ENCODE measurements around the gene STAT6.

STAT6 gene

DNA sequence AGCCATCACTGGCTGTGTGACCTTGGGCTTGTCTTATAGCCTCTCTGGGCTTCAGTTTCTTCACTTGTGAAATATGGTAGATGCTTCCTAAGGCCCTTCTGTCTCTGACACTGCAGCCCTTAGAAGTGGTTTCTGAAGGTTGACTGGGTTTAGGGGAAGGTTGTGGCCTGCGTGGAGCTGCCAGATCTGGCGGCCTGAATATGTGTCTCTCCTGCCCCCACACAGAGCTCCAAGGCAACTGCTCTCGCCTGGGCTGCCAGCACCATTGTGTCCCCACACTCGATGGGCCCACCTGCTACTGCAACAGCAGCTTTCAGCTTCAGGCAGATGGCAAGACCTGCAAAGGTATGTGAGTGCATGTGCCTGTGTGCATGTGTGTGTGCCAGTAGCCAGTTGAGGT lies 32.3 kb upstream of the STAT6 start:
- DNase-seq = no peak

DNA sequence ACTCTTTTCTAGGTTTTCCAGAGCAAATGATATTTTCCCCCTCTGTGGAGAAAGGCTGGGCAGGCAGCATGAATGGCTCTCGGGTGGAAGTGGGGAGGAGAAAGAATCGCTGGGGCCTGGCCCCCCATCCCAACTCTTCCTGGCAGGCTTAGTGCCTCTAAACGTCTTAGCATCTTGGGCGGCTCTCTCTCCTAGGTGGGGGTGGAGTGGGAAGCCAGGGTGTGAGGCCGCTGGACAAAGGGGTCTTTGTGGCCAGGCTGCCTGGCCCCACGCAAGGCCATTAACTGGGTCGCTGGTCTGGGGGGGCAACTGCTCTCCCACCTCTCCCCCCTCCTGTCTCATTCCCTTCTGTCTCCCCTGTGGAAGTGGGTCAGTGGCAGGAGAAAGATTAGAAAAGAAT lies 31.6 kb upstream of the STAT6 start:
- no peak for DNase-seq

DNA sequence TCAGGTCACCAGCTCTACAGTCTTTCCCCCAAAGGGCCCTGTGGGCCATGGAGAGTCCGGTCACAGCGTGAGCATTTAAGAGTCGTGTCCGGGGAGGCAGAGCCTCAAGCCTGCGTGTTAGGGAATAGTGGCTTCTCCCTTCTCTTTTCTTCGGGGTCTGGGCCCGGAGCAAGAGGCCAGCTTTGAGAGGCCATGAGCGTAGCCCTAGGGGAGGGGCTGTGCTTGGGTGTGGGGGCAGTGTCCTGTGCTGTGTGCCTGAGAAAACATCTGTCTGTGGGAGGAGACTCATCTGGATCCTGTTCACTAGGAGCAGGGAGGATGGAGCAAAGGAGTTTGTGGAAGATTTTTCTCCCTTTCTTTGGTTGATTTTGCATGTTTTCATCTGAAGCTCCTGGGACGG lies 31.0 kb upstream of the STAT6 start:
- no peak for DNase-seq

DNA sequence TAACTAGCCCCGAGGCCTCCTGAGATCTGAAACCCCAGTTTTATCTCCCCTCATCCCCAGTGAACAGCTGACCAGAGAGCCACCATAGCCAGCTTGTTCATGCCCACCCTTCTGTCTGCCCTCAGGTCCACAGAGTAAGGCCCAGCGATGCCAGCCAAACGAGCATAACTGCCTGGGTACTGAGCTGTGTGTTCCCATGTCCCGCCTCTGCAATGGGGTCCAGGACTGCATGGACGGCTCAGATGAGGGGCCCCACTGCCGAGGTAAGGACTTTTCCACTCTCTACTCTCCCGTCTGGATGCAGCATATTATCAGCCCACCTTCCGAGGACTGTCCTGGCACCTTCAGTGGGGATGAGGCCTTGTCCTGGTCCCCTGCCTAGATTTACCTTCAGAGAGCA lies 30.1 kb upstream of the STAT6 start:
- DNase-seq = no peak

DNA sequence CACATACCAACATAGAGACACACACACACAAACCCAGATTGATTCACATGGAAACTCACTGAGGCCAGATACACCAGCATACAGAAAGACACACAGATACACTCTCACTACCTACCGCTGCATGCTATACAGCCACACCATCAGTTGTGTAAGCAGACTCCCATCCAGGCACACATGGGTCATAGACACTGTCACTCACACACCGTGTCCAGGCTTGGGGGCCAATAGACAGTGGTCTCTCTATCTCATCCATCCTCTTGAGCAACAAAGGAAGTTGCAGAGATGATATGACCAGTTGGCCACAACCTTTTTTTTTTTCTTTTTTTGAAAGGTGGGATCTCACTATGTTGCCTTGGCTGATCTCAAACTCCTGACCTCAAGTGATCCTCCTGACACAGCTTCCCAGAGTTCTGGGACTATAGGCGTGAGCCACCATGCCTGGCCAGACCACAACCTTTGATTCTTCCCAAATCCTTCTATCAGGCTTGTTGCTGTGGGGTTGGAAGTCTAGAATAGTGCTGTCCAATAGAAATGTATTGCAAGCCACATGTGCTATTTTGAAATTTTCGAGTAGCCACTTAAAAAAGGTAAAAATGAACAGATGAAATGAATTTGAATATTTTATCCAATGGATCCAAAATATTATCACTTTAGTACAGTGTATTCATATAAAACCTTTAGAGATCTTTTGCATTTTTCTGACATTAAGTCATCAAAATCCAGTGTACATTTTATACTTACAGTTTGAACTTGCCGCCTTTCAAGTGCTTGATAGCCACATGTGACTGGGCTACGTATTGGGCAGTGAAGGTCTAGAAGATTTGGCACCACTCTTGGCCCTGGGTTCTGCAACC lies 28.9 kb upstream of the STAT6 start:
- no peak for DNase-seq

DNA sequence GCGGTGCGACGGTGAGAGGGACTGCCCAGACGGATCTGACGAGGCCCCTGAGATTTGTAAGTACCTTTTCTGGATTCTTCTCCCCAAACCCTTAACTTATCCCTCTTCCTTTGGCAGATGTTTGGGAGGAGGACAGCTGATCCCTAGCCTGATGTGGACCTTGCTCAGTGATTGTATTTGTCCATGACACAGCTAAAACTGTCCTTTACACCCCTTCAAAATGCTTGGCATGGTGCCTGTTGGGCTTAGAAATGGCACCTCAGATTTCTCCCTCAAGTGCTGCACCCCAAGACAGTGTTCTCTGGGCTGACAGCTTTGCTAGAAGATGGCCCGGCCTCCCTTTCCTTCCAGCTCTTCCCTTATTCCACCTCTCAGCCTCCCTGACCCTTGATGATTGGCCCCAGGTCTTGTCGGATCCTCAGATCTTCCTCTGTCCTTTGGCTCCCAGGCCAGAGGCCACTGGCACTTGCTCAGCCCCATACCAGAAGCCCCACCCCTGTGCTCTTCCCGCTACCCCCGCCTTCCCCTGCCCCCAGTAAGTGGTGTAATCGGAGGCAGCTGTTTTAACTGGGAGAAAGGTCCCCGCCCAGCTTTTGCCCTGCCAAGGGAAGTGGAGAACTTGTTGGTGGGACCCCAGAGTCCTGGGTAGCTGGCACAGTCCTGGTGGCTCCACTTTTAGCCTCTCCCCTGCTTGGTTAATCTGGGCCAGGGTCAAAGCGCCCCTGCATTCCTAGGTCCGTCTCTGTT lies 27.5 kb upstream of the STAT6 start:
- DNase-seq = no peak

DNA sequence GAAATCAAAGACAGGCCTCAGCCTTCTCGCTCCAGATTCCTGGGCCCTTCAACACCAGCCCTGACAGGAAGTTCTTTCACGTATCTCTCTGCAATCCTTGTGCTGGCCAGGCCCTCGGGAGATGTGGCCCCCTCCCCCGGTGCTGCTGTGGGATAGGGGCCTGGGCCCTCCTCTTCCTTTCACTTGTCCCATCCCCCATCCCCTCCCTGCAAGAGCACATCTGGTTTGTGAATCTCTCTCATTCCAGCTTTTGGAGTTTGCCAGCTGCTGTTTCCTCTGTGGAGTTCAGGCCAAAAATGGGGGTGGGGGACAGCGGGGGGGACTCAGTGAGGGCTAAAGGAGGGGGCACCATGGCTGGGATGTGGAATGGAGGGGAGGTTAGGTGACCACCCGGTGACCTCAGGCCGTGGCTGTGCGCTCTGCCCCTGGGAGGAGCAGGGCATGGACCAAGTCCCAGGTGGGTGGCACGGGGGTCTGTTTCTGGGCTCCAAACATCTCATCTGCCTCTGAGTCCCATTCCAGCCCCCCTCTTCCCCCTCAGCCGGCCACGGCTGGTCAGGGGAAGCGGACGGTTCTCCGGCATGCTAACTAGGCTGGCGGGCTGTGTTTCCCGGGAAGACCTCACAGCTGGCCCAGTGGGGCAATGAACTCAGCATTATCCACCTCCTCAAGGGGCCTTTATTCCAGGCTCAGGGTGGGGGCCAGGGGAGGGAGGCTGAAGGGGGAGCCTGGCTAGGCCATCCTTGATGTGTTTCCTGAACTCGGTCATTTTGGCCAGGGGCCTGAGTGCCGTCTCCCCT lies 24.6 kb upstream of the STAT6 start:
- no peak for DNase-seq

DNA sequence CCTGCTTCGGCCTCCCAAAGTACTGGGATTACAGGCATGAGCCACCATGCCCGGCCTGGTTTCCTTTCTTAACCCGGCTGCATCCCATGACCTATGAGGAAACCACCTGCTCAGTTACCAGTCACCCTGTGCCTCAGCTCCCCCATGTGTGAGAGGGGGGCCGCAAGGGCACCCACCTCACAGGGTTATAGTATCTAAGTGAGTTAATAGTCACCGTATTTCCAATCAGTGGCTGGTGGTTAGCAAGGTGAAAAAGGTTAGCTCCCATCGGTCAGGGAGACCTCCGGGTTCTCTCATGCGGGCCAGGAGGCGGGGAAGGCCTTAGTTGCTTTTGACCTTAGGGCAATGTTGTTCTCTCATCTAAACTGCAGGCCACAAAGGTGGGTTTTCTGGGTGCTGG lies 23.8 kb upstream of the STAT6 start:
- no peak for DNase-seq

DNA sequence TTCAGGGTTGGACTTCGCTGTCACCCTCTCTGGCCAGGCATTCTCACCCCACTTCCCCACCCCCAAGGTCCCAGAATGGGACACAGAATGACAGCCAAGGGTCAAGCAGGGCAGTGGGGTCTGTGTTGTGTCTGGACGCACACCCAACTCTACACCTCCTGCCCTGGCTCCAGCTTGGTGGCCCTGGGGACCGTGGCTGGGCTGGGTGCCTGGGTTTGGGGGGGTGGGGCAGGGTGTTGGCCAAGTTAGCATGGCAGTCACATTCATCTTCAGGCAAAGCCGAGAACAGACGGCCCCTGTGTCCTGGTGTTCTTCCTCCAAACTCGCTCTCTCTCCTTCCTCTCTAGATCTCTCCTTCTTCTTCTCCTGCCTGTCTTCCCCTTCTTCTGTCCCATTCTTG lies 22.8 kb upstream of the STAT6 start:
- no peak for DNase-seq

DNA sequence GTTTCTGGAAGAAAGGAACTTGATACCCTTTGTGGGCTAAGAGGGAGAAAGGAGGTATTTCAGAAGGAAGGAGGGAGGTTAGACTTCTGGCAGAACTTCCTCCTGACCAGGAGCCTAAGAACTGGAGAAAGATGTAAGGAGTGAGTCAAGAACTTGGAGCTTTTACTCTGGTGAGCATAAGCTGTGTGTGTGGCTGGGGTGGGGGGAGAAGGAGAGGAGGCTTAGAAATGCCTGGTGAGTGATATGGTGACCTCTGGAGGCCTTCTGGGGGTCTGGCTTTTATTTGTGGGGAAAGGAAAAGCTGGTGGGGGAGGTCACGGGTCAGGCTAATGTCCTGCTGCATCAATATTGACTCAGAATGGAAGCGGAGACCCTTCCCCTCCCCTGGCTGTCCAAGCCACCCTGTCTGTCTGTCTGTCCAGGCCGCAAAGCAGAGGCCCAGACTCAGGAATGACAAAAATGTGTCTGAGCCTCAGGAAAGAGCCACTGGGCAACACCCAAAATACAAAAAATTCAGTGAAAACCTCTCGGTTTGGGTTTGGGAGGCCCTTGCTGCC lies 21.9 kb upstream of the STAT6 start:
- no peak for DNase-seq

DNA sequence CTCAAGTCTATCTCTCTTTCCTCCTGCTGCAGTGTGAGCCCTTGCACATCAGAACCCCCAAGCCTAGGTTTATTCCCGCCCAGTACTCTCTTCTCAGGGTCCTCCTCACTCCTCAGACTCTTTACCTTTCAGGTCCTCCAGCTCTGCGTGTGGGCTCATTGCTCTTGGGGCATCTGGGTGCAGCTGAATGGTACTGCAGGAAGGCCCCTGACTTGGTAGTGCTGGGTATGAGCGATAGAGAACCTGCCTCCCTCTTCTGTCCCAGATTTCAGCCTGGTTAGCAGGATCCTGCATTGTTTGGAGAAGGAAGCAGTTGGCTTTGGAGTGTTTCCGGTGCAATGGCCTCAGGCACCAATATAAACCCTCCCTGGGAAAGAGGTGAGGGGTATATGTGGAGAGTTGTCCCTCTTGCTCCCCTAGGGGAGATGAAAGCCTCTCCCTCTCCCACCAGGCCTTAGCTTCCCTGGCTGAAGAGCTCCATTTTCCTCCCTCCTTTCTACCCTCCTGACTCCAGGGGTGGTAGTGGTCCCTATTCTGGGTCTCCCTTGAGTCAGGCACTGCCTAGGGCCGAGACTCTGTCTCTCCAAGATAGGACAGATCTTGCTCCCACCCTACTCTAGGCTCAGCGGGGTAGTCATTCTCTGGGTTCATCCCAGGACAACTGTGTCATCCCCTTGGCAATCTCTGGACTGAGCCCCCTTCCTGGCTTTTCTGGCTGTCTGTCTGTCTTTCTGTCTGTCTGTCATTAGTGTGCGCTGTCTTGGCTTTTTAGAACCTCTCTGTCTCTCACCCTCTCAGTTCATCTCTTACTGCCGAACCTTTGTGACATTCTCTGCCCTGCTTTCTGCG lies 21.0 kb upstream of the STAT6 start:
- DNase-seq = no peak

DNA sequence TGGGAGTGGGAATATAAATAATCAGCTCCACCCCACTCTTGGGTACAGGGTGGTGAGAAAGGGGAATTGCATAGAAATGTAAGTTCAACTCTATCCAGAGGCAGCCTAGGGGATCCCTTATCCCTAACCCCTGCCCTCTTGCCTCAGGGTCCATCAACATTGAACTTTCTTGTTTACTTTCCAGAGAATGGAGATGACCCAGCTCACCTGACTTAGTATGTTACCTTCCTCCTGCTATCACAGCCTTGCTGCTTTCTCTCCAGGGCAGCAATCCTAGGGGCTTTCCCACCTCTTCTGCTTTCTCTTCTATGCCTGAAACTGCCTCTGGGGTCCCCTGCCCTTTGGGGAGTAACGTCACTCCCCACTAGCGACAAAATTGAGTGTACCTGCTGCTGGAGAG lies 19.8 kb upstream of the STAT6 start:
- DNase-seq = no peak

DNA sequence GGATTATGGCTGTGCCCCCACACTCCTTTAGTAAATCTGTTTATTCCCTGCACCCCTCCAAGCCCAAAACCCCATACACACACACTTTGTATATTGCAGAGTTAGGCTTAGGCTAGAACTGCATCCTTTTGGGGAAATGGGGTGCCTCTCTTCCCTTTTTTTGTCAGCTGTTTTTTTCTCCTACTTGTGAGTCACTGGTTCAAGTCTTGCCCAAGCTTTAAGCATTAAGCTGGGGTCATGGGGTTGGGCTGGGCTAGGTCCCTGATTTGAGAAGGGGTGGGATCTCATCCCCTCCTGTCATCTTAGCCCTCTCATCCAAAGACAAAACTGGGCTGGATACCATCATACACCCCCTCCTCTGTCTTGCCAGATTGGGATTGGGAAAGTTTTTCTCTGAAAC lies 18.7 kb upstream of the STAT6 start:
- DNase-seq = no peak

DNA sequence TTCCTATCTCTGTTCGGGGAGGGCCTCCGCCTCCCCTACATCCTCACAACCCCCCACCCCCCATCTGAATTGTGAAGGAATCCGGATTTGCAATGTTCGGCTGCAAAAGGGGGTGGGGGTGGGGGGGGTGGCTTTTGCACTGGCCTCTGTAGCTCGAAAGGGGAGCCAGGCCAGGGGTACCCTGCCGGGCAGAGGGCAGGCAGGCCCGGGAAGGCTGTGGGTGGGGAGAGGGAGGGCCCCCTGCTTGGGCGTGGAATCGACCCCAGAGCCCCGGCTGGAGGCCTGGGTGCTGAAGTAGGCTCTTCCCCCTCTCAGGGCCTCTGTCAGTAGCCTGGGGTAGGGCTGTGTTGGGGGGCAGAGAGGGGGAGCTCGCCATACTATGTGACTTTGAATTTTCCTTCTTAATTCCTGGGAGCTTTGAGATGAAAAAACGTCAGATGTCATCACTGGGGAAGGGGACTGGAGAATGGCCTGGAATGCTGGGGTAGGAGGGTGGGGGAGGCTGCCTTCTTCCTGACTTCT lies 18.2 kb upstream of the STAT6 start:
- no peak for DNase-seq

DNA sequence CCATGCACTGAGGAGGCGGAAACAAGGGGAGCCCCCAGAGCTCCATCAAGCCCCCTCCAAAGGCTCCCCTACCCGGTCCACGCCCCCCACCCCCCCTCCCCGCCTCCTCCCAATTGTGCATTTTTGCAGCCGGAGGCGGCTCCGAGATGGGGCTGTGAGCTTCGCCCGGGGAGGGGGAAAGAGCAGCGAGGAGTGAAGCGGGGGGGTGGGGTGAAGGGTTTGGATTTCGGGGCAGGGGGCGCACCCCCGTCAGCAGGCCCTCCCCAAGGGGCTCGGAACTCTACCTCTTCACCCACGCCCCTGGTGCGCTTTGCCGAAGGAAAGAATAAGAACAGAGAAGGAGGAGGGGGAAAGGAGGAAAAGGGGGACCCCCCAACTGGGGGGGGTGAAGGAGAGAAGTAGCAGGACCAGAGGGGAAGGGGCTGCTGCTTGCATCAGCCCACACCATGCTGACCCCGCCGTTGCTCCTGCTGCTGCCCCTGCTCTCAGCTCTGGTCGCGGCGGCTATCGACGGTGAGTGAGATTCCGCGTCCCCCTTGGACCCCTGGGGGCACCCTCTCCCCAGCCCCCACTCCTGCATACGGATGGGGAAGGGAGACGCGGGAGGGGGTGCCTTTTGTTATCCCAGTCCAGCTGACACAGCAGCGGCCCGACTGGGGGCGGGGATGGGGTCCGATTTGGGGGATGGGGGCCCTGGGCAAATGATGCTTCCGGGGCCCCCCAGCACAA lies 17.5 kb upstream of the STAT6 start:
- no peak for DNase-seq

DNA sequence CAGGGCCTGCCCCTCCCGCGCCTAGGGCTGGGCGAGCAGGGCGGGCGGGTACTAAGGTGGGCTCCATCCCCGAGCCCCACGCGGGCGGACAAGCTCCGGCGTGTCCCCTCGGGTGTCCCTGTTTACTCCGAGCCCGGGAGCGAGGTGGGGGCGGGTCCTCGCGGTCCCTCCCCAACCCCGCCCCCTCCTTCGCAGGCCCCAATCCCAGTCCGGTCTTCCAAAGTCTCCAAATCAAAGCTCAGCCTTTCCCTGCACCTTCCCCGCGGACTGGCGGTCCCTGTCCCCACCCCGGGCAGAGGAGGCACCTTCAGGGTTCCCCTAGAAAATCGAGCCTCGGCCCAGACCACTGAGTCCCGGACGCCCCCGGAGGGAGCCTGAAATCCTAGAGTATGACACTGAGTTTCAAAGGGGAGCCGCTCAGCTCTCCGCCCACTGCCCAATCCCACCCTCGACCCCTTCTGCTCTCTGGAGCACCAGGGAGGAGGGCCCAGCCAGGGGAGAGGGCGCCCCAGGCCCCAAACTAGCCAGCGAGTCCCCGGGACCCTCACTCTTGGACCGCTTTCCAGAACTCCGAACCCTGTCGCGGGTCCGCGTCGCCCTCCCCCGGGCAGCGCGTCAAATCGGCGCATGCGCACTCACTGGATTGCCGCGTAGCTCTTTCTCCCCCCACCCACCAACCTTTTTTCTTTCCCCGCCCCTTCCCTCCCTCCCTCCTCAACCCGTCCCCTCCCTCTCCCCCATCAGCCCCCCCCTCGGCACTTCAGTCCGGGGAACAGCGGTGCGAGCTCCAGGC lies 16.8 kb upstream of the STAT6 start, which contains the start of gene LRP1:
LRP1 (plus strand) TSS at position 758 of the 793 bp plus-strand sequence. CDS start 482 bp downstream, outside the sequence.
- DNase-seq = peak; percentile 19

DNA sequence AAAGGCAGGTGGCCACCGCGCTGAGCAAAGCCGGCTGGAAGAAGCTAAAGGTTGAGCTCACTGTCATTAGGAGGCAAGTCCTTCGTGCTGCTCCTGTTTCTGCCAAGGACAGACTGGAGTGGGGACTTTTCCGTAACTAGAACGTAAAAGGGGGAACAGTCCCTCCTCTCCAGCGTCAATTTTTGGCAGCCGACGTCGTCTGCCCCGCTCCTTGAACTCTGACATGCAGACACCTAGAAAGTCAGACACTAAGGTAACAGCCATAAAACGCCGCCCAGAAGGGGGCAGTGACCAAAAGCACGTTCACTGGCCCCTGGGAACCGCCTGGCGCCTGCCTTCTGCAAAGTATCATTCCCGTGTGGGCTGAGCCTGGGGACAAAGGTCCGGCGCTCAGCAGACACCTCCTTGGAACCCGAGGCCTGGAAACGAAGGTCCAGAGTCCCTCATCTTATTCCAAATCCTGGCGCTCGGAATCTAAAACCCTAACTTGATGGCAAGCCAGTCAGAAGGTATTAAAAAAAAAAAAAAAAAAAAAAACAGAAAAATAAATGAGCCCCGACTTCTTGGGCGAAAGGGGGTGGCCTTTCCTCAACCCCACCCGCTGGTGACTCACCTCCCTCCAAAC lies 16.1 kb upstream of the STAT6 start:
- no peak for DNase-seq

DNA sequence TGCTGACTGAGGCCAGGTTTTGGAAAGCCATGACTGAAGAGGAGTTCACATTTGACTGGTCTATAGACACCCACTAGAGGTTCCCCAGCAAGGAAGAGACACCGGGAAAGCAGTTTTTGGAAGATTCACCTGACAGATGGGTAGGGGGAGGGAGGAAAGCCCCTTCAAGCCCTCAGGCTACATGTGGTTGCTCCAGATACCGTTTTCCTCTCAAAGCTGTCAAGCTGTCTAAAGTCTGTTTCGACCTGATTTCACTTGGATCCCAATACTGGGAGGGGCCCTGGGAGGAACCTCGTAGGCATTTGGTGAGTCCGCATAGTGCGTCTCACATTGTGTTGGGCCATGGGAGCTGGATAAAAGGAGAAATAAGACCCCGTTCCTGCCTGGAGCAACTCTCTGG lies 15.4 kb upstream of the STAT6 start:
- DNase-seq = no peak

DNA sequence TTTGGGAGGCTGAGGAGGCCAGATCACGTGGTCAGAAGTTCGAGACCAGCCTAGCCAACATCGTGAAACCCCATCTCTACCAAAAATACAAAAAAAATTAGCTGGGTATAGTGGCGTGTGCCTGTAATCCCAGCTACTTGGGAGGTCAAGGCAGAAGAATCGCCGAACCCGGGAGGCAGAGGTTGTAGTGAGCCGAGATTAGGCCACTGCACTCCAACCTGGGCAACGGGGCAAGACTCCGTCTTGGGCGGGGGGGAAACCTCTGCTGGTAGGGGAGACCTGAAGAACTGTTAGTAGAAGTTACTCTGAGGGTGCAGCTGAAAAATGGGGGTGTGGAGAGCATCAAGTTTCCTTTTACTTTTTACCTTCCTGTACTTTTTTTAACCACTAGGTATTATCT lies 14.9 kb upstream of the STAT6 start:
- no peak for DNase-seq

All from NCI-H1417 treated with DMSO at 0.1 percent for 48 hours (cell line).